GM13976 (cell line): ENCODE data around the gene NCK1.
"Not testable (repeated sequence)": the region's sequence is repeated elsewhere in the genome, so short reads cannot be mapped to it uniquely, and the experiment has no call there.

Experiments
- DNase-seq: peaks from one replicate; pipeline ENCODE4 v3.0.0; 2012; ENCODE audit warnings: low spot score
- CTCF ChIP-seq: IDR thresholded peaks from 2 replicates; pipeline ENCODE4 v1.5.1; 2012; ENCODE audit warnings: borderline replicate concordance, mild to moderate bottlenecking; ENCODE audit not compliant: insufficient read depth; ENCODE audit errors: extremely low read depth, missing control alignments, control extremely low read depth
- in situ Hi-C: fragments of 300-500 bp; cut with MboI; formaldehyde crosslinking; loops from one replicate; pipeline ENCODE4 v1.12.0; 2022; ENCODE audit warnings: low sequenced_read_pairs, mixed read lengths, inconsistent platforms; ENCODE audit not compliant: unreplicated experiment

Gene NCK1

GRCh38 chr3:136979684-136980083, 117.7 kb downstream of the NCK1 start:
- in situ Hi-C loops: no loop called here
- TF ChIP-seq CTCF: no peak
- DNase-seq: no peak

GRCh38 chr3:136982033-136982432, 120.0 kb downstream of the NCK1 start:
- in situ Hi-C loops: no loop called here
- TF ChIP-seq CTCF: no peak
- no peak for DNase-seq

GRCh38 chr3:136982520-136983138, 120.6 kb downstream of the NCK1 start:
- no peak for DNase-seq
- in situ Hi-C loops: no loop called here
- no peak for TF ChIP-seq CTCF

GRCh38 chr3:136984837-136985236, 122.8 kb downstream of the NCK1 start:
- in situ Hi-C loops: no loop called here

GRCh38 chr3:136987398-136987980, 125.5 kb downstream of the NCK1 start:
- in situ Hi-C loops, DNase-seq: not testable (repeated sequence)

More at GRCh38 chr3:136984837-136985236, 122.8 kb downstream of the NCK1 start:
- no peak for DNase-seq
- no peak for TF ChIP-seq CTCF

- DNase-seq: no peak
- no peak for TF ChIP-seq CTCF
- in situ Hi-C loops: no loop called here
Measured at GRCh38 chr3:136988651-136989050, 126.6 kb downstream of the NCK1 start.

- DNase-seq: no peak
- TF ChIP-seq CTCF: no peak
- in situ Hi-C loops: no loop called here
Measured at GRCh38 chr3:136989781-136990524, 127.9 kb downstream of the NCK1 start.
